Femur (tissue), 1 donor: ENCODE measurements around the gene SELENOM.
"Not testable (repeated sequence)": the region's sequence is repeated elsewhere in the genome, so short reads cannot be mapped to it uniquely, and the experiment has no call there.

Experiments
- DNase-seq: peaks from one replicate; pipeline ENCODE4 v3.0.0-alpha.2; 2017

SELENOM gene

DNA sequence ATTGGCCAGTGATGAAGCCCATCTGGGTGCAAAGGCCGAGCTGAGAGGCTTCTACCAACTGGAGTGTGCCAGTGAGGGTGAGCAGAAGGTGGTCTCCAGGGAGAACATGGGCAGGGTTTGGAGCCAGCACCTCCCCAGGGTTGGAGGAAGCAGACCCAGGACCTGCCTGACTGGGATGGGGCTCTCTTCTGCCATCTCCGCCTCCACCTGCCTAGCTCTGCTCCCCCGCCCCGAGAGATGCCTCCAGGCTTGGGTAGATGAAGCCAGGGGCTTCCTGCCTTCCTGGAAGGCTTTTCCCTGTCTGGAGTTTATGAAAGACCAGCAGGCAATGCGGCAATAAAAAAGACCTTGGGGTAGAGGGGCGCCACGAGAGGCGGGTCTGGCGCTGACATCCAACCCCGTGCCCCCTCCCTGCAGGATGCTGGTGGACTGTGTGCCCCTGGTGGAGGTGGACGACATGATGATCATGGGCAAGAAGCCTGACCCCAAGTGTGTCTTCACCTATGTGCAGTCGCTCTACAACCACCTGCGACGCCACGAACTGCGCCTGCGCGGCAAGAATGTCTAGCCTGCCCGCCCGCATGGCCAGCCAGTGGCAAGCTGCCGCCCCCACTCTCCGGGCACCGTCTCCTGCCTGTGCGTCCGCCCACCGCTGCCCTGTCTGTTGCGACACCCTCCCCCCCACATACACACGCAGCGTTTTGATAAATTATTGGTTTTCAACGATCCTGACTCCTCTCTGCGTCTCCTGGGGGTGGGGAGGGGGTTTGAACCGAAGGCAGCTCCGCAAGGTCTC is 3.3 kb downstream of the SELENOM start:
- DNase-seq, result peak; percentile 46

- no peak for DNase-seq
Measured at GRCh38 chr22:31103111-31103510, 4.3 kb downstream of the SELENOM start.

GRCh38 chr22:31102441-31103081 is 4.8 kb downstream of the SELENOM start:
- DNase-seq, result peak; percentile 51

- DNase-seq, result no peak
Measured at GRCh38 chr22:31100762-31101525, 6.4 kb downstream of the SELENOM start.

DNA sequence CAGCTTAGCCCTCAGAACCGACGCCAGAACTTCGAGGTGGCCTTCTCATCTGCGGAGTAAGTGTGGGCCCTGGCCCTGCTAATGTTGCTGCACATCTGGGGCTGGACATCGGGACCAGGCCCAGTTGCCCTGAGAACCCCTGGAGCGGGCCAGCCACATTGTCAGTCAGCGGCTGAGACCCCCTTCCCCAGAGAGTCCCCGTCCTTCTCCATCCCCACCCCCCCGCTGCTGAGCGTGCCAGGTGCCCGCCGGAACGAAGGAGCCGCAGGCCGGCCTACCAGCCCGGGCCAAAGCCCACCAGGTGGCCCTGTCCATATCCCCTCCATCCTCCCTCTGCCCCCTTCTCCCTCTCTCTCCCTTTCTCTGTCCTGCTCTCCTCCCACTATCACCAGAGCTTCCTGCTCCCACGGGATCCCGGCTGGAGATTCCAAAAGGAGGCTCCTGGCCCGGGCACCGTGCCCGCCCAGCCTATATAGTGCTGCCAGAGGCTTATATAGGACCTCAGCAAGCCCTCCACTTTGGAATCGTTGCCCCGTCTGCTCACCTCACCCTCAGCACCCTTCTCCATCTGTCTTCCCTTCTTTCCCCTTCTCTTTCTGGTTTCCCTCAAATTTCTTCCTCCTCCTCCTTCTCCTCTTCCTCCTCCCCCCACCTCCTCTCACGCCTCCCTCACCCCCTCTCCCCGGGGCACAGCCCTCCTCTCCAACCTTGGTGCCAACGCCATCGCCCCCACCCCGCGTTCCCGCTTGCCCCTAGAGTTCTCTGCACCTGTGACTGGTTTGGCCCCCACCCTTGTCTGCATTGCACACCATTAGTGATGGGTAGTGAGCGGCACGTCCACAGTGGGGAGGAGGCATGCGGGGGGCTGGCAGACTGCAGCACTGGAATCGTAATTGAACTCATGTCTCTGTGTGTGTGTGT is 7.3 kb downstream of the SELENOM start:
- peak; percentile 24 for DNase-seq

DNA sequence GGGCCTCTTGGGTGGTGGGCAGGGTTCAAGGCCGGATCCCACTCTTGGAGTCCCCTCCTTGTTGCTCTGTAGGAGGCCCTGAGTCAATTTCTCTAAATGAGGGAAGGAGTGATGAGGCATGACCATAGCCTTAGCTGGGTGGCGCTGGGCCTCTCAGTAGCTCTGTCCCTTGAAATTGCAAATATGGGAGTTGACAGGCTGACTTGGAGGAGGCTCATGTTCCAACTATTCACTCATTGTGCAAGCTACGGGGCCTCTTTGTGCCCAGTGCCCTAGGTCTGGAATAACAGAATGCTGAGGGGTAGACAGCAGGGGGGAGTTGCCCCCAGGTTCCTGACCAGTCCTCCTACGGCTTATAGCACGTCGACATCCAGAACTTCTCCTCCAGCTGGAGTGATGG is 8.0 kb downstream of the SELENOM start:
- DNase-seq, result no peak

DNA sequence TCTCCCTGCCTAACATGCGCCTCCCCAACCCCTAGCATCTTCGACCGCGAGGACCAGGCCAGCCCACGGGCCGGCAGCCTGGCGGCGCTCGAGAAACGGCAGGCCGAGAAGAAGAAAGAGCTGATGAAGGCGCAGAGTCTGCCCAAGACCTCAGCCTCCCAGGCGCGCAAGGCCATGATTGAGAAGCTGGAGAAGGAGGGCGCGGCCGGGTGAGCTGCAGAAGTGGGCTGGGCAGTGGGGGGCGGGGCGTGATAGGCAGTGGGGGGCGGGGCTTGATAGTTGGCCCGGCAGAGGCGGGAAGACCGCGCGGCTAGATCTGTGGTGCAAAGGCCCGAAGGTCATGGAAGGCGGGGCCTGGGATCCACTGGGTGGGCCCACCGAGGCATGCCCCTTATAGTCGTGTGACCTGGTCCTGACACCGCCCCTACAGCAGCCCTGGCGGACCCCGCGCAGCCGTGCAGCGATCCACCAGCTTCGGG is 8.7 kb downstream of the SELENOM start:
- peak; percentile 57 for DNase-seq

GRCh38 chr22:31097941-31098631 is 9.3 kb downstream of the SELENOM start:
- no peak for DNase-seq

DNA sequence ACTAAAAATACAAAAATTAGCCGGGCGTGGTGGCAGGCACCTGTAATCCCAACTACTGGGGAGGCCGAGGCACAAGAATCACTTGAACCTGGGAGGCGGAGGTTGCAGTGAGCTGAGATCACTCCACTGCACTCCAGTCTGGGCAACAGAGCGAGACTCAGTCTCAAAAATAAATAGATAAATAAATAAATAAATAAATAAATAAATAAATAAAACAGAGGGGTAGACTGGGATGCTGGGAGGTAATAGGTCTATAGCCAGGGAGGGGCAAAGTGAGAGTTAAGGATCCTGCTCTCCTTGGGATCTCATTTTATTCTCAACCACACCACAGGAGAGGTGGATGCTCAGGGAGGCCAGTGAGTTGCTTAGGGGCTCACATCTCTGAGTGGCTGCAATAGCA is 9.8 kb downstream of the SELENOM start:
- not testable (repeated sequence) for DNase-seq

- DNase-seq, result peak; percentile 19
Measured at GRCh38 chr22:31096657-31097279, 10.6 kb downstream of the SELENOM start.

GRCh38 chr22:31095637-31096249 is 11.6 kb downstream of the SELENOM start:
- DNase-seq, result no peak

- no peak for DNase-seq
Measured at GRCh38 chr22:31094741-31095140, 12.6 kb downstream of the SELENOM start.

DNA sequence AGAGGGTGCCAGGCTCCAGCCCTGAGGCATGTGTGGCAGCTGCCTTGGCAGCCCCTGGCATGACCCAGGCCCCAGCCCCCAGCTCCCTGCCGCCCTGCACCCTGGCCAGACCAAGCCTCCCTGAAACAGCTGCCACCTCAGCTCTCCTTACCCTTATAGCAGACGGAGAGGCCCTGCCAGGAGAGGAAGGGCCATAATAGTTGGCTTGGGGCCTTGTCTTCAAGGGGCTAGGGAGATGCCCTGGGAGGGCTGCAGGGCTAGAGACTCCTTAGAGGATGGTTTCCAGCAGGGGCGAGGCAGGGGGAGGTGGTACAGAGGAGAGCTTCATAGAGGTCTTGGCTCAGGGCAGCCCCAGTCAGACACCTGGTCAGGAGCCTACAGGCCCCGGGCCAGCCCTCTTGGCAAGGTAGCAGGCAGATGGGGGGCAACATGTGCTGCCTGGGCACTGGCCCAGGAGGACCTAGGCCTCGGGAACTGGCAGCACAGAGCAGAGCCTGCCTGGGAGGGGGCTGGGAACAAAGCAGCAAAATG is 13.3 kb downstream of the SELENOM start:
- DNase-seq, result peak; percentile 65

- DNase-seq, result peak; percentile 80
Measured at GRCh38 chr22:31093086-31093850, 14.1 kb downstream of the SELENOM start.

DNA sequence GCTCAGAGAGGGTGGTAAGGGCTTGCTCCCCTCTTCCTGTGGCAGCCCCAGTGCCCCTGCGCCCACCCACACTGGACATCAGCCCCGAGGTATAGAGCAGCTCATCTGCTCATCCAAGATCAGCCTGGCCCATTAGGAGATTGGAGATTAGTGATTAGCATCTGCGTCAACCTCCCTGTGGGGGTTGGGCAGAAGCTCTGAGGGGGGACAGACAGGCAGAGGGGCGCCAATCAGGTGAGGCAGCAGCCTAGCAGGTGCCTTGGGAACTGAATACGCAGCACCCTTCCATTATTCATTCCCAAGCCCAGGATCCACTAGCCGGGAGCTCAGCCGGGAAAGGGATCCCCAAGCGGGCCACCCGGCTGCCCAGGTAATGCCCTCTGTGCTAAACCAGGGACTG is 15.2 kb downstream of the SELENOM start:
- DNase-seq, result no peak

DNA sequence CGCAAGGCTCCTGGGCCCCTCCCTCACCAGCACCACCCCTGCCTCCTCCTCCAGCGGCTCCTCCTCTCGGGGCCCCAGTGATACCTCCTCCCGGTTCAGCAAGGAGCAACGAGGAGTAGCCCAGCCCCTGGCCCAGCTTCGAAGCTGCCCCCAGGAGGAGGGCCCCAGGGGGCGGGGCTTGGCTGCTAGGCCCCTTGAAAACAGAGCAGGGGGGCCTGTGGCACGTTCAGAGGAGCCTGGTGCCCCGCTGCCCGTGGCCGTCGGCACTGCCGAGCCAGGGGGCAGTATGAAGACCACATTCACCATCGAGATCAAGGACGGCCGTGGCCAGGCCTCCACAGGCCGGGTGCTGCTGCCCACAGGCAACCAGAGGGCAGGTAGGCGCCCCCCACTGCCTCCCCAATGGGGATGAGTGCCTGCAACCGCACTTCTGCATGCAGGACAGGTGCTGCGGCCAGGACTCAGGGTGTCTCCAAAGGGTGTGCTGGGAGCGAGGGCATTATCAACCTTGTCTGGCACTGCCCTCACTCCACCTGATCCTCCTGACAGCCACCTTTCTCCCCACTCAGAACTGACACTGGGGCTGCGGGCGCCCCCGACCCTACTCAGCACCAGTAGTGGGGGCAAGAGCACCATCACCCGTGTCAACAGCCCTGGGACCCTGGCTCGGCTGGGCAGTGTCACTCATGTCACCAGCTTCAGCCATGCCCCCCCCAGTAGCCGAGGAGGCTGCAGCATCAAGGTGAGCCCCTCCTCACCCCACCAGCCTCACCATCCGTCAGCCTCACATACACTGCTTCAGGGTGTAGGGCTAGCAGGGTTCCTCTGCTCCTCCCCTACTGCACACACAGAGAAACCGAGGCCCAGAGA is 16.0 kb downstream of the SELENOM start:
- DNase-seq, result peak; percentile 34

GRCh38 chr22:31090217-31091085 is 16.9 kb downstream of the SELENOM start:
- DNase-seq, result peak; percentile 17
